Smooth muscle cell (in vitro differentiated cells): ENCODE results near the gene TIMM10B. TPM values are rescaled to one million over a fixed set of nuclear protein-coding genes. Genes with fewer than 3 reads are reported as not detected.

Experiments used
- DNase-seq: peaks from one replicate; lab custom pipeline; 2025; ENCODE audit not compliant: unreplicated experiment; lab: John Stamatoyannopoulos, UW
- H2AFZ ChIP-seq: fragments of 200-600 bp; sonication (generic); 2 replicates; pipeline ENCODE4 v1.6.0; 2016; ENCODE audit warnings: antibody characterized with exemption, low read depth, mild to moderate bottlenecking
- H3F3A ChIP-seq: fragments of 200-600 bp; sonication (generic); 2 replicates; pipeline ENCODE4 v1.6.0; 2017; ENCODE audit warnings: antibody characterized with exemption, low read depth
- H3K27ac ChIP-seq: fragments of 200-600 bp; sonication (generic); 2 replicates; pipeline ENCODE4 v1.5.1; 2016; ENCODE audit warnings: low read depth, mild to moderate bottlenecking
- H3K27me3 ChIP-seq: fragments of 200-600 bp; sonication (generic); 2 replicates; pipeline ENCODE4 v1.6.1; 2016; ENCODE audit warnings: low read depth, mild to moderate bottlenecking
- H3K36me3 ChIP-seq: fragments of 200-600 bp; sonication (generic); 2 replicates; pipeline ENCODE4 v1.5.1; 2016; ENCODE audit warnings: low read depth
- H3K4me1 ChIP-seq: fragments of 200-600 bp; sonication (generic); 2 replicates; pipeline ENCODE4 v1.5.1; 2016; ENCODE audit warnings: low read depth
- H3K4me2 ChIP-seq: fragments of 200-600 bp; sonication (generic); 2 replicates; pipeline ENCODE4 v1.6.0; 2016; ENCODE audit warnings: mild to moderate bottlenecking
- H3K4me3 ChIP-seq: fragments of 200-600 bp; sonication (generic); 2 replicates; pipeline ENCODE4 v1.5.1; 2016; ENCODE audit warnings: mild to moderate bottlenecking
- H3K79me2 ChIP-seq: fragments of 200-600 bp; sonication (generic); 2 replicates; pipeline ENCODE4 v1.6.0; 2016; ENCODE audit warnings: low read depth, mild to moderate bottlenecking
- H3K9ac ChIP-seq: fragments of 200-600 bp; sonication (generic); 2 replicates; pipeline ENCODE4 v1.6.0; 2016; ENCODE audit warnings: low read depth
- H3K9me3 ChIP-seq: fragments of 200-600 bp; sonication (generic); replicated peaks from 2 replicates; pipeline ENCODE4 v1.5.1; 2016; ENCODE audit warnings: low read depth
- H4K20me1 ChIP-seq: fragments of 200-600 bp; sonication (generic); 2 replicates; pipeline ENCODE4 v1.6.0; 2016; ENCODE audit warnings: low read depth
- CTCF ChIP-seq: fragments of 200-600 bp; sonication (generic); IDR thresholded peaks from 2 replicates; pipeline ENCODE4 v1.5.1; 2017; ENCODE audit warnings: borderline replicate concordance, mild to moderate bottlenecking, antibody characterized with exemption; ENCODE audit not compliant: insufficient read depth, poor library complexity, severe bottlenecking
- WGBS: methylation state at CpG from one replicate; pipeline ENCODE4 v1.1.7; 2016; ENCODE audit warnings: low lambda C conversion rate; 5-methylcytosine and 5-hydroxymethylcytosine counted together
- polyA plus RNA-seq: library from polyadenylated mRNA; unstranded; fragments of >200 nt; fragmentation: Nextera tagmentation; extraction: Ambion mirVana; gene quantifications from 2 replicates; pipeline ENCODE4 v1.2.1, GENCODE V29; 2016
- total RNA-seq: library from RNA; depleted of rRNA; stranded (reverse); fragments of >200 nt; gene quantifications from 2 replicates; pipeline ENCODE4 v1.2.3, GENCODE V29; 2014

TIMM10B gene
- total and polyA plus RNA-seq, 2 experiments from 2014 or later, result 29.1 to 37.0 TPM

DNA sequence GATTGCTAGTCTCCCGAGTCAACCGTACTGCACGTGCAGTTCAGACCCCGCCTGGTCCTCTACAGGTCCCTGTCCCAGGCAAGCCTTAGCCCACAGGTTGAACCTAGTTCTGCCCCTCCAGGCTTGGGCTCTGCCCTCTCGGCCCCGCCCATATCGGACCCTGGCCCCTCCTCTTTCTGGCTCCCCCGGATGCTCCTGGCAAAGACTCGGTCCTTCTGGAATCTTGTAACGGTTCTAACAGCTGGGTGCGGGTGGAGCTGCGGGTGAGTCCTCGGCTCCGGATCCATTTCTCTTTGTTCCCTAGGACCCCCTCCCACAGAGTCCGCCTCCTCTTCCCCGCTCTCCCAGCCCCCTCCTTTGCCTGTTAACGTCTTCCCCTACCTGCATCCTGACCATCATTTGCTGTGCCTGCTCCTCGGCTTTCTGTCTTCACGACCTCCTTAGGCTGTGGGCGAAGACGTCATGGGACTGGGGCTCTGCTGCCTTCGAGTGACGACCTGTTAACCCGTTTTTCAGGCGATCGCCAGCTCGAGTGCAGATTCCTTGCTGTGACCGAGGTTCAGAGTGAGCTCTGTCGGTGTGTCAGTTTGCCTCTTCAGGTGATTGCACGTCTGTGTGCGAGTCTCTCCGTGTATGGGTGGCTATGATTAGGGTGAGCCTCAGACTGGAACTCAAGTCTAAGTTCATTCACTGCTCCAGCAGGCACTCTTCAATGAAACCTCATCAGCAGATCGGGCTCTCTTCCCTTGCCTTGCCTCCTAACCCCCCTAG, 16.0 kb downstream of the TIMM10B start, which contains the start of gene DNHD1:
DNHD1 (plus strand) TSS at position 212 of the 771 bp plus-strand sequence. CDS start 936 bp downstream, outside the sequence.
- no peak within 1 kb of the TSS for H2AFZ ChIP-seq
- no peaks in the 10 kb centered on the region for H3F3A ChIP-seq
- no peak within 1 kb of the TSS for H3K27ac ChIP-seq
- peaks cover 4% of the 10 kb centered on the region for H3K79me2 ChIP-seq
- no peak within 1 kb of the TSS for H3K4me3 ChIP-seq
- no peaks in the 10 kb centered on the region for H3K27me3 ChIP-seq
- no peaks in the 10 kb centered on the region for H3K36me3 ChIP-seq
- no peak for DNase-seq
- peaks cover 19% of the 10 kb centered on the region for H4K20me1 ChIP-seq
- 76% methylated on average over 33 of the region's 33 CpGs for WGBS
- no peak for TF ChIP-seq CTCF
- H3K4me1 ChIP-seq, result no peaks in the 10 kb centered on the region
- H3K9ac ChIP-seq, result no peak within 1 kb of the TSS
- H3K4me2 ChIP-seq, result no peak within 1 kb of the TSS
- H3K9me3 ChIP-seq, result no peaks in the 10 kb centered on the region

DNA sequence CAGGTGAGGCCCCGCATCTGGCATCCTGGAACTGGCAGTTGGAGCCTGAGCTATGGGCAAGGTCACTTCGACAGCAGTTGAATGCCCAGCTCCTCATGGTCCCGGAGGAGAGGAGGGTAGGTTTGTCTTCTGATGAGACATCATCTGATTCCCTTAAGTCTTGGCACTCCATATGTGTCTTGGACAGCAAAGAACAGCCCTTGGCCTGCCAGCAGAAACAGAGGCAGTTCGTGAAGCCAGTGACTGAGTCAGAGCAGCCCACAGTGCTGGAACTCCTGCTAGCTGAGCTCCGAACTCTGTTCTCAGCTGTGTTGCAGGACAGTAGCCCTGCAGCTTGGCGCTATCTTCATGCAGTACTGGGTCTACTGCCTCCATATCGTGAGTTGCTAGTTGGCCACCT, 16.8 kb downstream of the TIMM10B start:
- H4K20me1 ChIP-seq, result peaks cover 11% of the 10 kb centered on the region
- no peaks in the 10 kb centered on the region for H3K36me3 ChIP-seq
- H3K4me2 ChIP-seq, result no peak overlapping the region
- H3K79me2 ChIP-seq, result no peaks in the 10 kb centered on the region
- H3K4me3 ChIP-seq, result no peak overlapping the region
- no peak overlapping the region for H2AFZ ChIP-seq
- no peaks in the 10 kb centered on the region for H3K4me1 ChIP-seq
- no peak for DNase-seq
- H3K9me3 ChIP-seq, result no peaks in the 10 kb centered on the region
- H3K9ac ChIP-seq, result no peak overlapping the region
- 82% methylated on average over 7 of the region's 7 CpGs for WGBS
- no peaks in the 10 kb centered on the region for H3K27me3 ChIP-seq
- H3K27ac ChIP-seq, result no peak overlapping the region
- TF ChIP-seq CTCF, result no peak
- no peaks in the 10 kb centered on the region for H3F3A ChIP-seq

DNA sequence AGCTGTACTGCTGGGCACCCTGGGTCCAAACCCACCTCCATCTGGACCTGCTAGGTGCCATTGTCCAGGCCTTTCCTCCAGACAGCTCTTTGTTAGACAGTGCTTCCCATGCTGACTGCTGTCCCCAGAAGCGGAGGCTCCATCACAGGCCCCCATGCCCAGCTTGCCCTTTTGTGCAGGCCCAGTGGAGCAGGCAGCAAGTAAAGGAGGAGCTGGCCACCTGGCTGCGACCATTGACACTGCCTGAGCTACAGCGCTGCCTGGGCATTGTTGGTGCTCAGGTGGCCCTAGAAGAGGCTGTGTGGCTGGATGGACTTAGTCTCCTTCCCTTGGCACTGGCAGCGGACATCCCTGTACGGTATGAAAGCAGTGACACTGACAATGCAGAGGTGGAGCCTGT, 17.2 kb downstream of the TIMM10B start:
- 98% methylated on average over 5 of the region's 5 CpGs for WGBS
- Histone ChIP-seq H3K9me3 (no peaks in the 10 kb centered on the region), H3F3A (no peaks in the 10 kb centered on the region), H3K27me3 (no peaks in the 10 kb centered on the region), H3K9ac (no peak overlapping the region), H3K36me3 (no peaks in the 10 kb centered on the region), H3K4me1 (no peaks in the 10 kb centered on the region), H4K20me1 (peaks cover 11% of the 10 kb centered on the region), H3K4me3 (no peak overlapping the region), H3K79me2 (no peaks in the 10 kb centered on the region), H3K4me2 (no peak overlapping the region), H2AFZ (no peak overlapping the region), H3K27ac (no peak overlapping the region)
- DNase-seq, result no peak
- no peak for TF ChIP-seq CTCF

DNA sequence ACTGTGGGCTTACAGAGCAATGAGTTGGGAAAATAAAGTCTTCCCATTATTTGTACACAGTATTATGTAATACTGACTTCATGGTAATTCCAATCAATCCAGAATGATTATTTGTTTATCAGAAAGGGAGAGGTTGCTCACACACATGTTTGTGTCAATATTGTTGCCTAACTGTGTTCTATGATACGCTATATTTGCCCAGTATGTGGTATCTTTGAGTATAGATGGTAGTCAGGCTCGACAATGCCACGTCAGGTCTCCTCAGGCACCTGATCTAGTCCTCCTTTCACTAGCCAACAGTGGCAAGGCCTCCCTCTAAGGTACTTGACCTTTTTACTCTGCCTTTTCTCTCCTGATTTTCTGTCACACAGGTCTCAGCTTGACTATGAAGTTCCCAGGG, 21.1 kb downstream of the TIMM10B start:
- DNase-seq, result no peak
- Histone ChIP-seq H3K4me1 (no peaks in the 10 kb centered on the region), H3K36me3 (no peaks in the 10 kb centered on the region), H3K4me2 (no peak overlapping the region), H3K9ac (no peak overlapping the region), H3K79me2 (no peaks in the 10 kb centered on the region), H3K4me3 (no peak overlapping the region), H2AFZ (no peak overlapping the region), H3F3A (no peaks in the 10 kb centered on the region), H3K9me3 (no peaks in the 10 kb centered on the region), H3K27ac (no peak overlapping the region), H4K20me1 (peaks cover 1% of the 10 kb centered on the region), H3K27me3 (no peaks in the 10 kb centered on the region)
- no peak for TF ChIP-seq CTCF
- 91% methylated on average over 3 of the region's 3 CpGs for WGBS
